NCI-H226 (cell line): Measurements from ENCODE around the gene SLC35G2.
"Not testable (repeated sequence)": the region's sequence is repeated elsewhere in the genome, so short reads cannot be mapped to it uniquely, and the experiment has no call there.

Source experiments
- DNase-seq: peaks from one replicate; pipeline ENCODE4 v3.0.0-alpha.2; 2015

SLC35G2 gene

GRCh38 chr3:136891934-136892855 is 73.3 kb downstream of the SLC35G2 start:
- DNase-seq, result no peak

GRCh38 chr3:136893848-136894443 is 75.0 kb downstream of the SLC35G2 start:
- peak; percentile 68 for DNase-seq

GRCh38 chr3:136897171-136897570 is 78.2 kb downstream of the SLC35G2 start:
- not testable (repeated sequence) for DNase-seq

GRCh38 chr3:136898549-136898948 is 79.6 kb downstream of the SLC35G2 start:
- no peak for DNase-seq

GRCh38 chr3:136898954-136899353 is 80.0 kb downstream of the SLC35G2 start:
- DNase-seq, result no peak

- no peak for DNase-seq
Observed at GRCh38 chr3:136899622-136900158, 80.8 kb downstream of the SLC35G2 start.

- DNase-seq, result not testable (repeated sequence)
Observed at GRCh38 chr3:136900694-136901093, 81.8 kb downstream of the SLC35G2 start.

- no peak for DNase-seq
Observed at GRCh38 chr3:136901391-136901790, 82.5 kb downstream of the SLC35G2 start.

- not testable (repeated sequence) for DNase-seq
Observed at GRCh38 chr3:136902530-136902929, 83.6 kb downstream of the SLC35G2 start.

GRCh38 chr3:136903899-136904298 is 85.0 kb downstream of the SLC35G2 start:
- DNase-seq, result no peak

GRCh38 chr3:136904746-136905145 is 85.8 kb downstream of the SLC35G2 start:
- no peak for DNase-seq
